ENCODE data around the gene RIPOR1. TPM values are rescaled to one million over a fixed set of nuclear protein-coding genes. Genes with fewer than 3 reads are reported as not detected.
A peak's percentile ranks its signal among the peaks of the same experiment; 100 is the strongest.

The RIPOR1 gene
- polyA plus RNA-seq, 1 donor: 64.8 TPM

DNA sequence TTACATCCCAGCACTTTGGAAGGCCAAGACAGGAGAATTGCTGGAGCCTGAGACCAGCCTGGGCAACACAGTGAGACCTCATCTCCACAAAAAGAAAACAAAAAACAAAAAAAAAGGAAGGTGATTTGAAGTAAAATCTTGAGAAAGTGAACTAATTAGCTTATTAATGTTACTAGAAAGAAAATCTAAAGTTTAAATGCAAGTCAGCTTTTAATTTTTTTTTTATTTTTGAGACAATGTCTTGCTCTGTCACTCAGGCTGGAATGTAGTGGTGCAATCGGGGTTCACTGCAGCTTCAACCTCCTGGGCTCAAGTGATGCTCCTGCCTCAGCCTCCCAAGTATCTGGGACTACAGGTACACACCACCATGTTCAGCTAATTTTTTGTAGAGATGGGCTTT is 30.2 kb downstream of the RIPOR1 start:
- DNase-seq: no peak

DNA sequence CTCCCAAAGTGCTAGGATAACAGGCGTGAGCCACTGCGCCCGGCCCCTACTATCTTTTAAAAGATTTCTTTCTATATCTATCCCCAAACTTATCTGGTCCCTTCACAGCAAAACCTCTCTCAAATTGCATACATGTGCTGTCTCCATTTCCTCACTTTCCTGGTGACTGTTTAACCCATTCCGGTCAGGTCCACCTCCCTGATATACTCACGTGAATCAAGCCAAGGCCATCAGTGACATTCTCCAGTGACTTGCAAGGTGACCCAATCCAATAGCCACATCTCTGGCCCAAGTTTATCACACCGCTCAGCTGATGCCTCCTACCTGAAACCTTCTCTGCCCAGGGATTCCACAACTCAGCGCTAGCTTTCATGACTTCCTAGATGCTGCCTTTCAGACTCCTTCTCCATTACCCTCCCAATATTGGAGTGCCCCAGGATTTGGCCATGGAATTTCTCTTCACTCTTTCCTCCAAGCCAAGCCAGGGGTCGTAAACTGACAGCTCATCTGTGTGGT is 32.3 kb downstream of the RIPOR1 start:
- no peak for DNase-seq

DNA sequence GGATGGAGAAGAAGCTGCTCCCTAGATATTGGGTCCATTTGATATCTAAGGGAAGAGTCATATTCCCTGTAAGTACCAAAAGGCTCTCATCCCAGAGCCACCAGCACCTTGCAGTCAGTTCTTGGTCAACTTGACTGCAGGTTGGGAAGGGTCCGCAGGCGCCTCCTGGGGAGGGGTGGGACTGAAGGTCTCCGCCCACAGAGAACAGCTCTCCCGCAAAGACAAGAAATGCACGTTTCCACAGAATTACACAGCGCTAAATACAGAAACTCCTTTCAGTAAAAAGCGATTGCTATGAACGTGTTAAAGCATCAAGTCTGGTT is 32.8 kb downstream of the RIPOR1 start:
- no peak for DNase-seq

DNA sequence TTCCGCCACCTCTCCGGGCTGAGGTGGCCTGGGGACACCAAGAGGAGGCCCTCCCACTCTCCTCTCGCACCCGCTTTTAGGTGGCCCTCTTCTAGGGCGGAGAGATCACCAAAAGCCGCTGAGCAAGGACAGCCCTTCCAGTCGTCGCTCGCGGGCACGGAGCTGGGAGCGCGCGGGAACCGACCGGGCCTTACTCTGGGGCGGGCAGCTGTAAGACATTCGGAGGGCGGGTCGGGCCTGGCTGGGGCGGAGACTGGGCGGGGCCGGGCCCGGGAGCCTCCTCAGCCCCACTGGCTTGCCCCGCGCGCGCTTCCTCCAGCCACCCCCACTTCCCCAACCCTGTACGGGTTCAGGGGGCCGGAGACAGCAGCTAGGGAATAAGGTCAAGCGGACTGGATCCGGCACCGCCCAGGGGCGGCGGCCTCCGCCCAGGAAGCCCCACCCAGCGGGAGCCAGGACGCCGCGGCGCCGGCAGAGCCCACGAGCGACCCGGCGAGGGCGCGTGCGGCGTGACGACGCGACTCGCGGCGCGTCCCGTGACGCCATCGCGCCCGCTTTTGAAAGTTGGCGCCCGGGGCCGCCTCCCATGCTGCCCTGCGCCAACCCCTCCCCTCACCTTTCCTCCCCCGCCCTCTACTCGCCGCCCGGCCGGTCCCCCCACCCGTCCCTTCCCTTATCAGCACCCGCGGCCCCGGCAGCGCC is 33.3 kb downstream of the RIPOR1 start:
- peak; percentile 98 for DNase-seq

- peak; percentile 89 for DNase-seq
These were observed 33.9 kb downstream of the RIPOR1 start, which contains the start of gene CTCF for GRCh38 chr16:67562526-67562917. Gene CTCF (plus strand): TSS chr16:67562526. CDS start chr16:67610833, 48,307 bp downstream.

GRCh38 chr16:67562918-67563707 is 34.5 kb downstream of the RIPOR1 start:
- peak; percentile 67 for DNase-seq

GRCh38 chr16:67563708-67564468 is 35.3 kb downstream of the RIPOR1 start:
- DNase-seq: no peak

GRCh38 chr16:67565470-67566100 is 37.0 kb downstream of the RIPOR1 start:
- DNase-seq: no peak

- no peak for DNase-seq
These were observed 42.8 kb downstream of the RIPOR1 start for GRCh38 chr16:67571464-67571863.

DNA sequence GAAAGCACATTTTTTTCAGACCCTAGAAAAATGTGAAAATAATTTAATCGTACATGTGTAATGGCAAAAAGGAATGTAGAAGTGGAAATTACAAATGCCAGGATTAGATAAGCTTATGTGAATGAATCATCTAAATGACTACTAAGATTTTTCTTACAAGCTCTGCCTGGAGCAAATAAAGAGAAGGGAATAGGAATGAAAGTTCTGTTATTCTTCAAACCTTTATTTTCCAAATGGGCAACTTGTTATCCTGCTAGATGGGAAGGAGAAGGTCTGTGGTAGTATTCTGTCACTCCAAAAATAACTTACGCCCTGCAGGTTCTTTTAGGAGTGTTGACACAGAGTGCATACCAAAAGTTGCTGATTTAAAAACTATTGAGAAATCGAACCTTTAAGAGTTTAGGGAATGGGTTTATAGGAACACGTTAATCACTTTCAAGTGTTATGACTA is 43.4 kb downstream of the RIPOR1 start:
- DNase-seq: no peak

DNA sequence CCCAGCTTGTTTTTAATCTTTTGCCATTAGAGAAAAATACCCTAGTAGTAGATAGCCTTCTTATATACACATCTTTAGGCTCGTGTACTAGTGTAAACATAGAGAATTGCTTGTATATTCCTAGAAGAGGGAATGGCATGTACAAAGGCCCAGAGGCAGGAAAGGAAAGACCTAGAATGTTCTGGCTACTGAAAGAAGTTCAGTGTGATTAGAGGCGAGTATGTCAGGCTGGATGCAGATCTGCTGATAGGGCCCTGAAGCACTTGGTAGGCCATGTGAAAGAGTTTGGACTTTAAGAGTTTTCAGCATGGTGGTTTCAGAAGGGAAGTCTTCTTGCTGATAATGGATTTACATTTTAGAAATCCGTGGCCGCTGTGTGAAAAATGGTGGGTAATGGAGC is 51.1 kb downstream of the RIPOR1 start:
- DNase-seq: no peak

- DNase-seq: no peak
These were observed 51.6 kb downstream of the RIPOR1 start for GRCh38 chr16:67580202-67580601.

GRCh38 chr16:67593288-67593687 is 64.7 kb downstream of the RIPOR1 start:
- no peak for DNase-seq

DNA sequence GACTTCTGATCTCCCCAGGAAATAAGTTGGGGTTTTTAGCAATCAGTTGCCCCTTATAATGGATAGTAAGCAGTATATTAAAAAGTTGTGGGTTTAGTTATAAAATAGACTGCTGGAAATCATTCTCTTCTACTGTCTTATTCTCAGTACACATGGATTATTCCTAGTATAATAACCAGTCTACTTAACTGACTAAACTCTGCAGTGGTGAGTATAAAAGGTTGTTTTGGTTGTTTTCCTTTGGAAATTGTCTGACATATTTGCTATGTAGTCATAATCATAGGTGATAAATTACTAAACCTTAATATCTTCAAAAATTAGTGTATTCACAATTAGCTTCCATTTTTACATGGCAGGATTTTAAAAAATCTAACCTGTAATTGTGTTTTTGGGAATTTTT is 65.1 kb downstream of the RIPOR1 start:
- no peak for DNase-seq

GRCh38 chr16:67594256-67594915 is 65.8 kb downstream of the RIPOR1 start:
- no peak for DNase-seq

DNA sequence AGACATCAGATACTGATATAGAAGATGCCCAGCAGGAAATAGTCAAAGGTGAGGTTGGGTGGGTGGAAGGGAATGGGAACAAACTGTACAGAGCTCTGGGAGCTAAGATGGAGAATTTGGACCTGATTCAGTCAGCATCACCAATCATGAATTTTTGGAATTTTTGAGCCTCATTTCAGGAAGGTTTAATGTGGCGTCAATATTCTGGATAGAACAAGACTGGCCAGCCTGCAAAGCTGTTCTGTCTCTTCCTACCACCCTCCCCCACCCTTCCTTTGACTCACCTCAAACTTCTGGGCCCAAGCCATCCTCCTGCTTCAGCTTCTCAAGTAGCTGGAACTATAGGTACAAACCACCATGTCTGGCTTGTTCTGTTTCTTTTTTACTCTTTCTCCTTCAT is 66.3 kb downstream of the RIPOR1 start:
- DNase-seq: no peak

Other genes with a start within 250 kb of the RIPOR1 start
- 10.0 TPM for gene PLEKHG4, start 249.3 kb upstream of the RIPOR1 start, polyA plus RNA-seq (ENCODE audit: insufficient read length)
- gene KCTD19, start 202.1 kb upstream of the RIPOR1 start, polyA plus RNA-seq (ENCODE audit: insufficient read length): 0.31 TPM
- gene LRRC36, start 202.0 kb upstream of the RIPOR1 start, polyA plus RNA-seq (ENCODE audit: insufficient read length): 0.50 TPM
- 384 TPM for gene TPPP3, start 135.3 kb upstream of the RIPOR1 start, polyA plus RNA-seq (ENCODE audit: insufficient read length)
- 18.3 TPM for gene ZDHHC1, start 112.4 kb upstream of the RIPOR1 start, polyA plus RNA-seq (ENCODE audit: insufficient read length)
- 12.5 TPM for gene HSD11B2, start 97.7 kb upstream of the RIPOR1 start, polyA plus RNA-seq (ENCODE audit: insufficient read length)
- gene ATP6V0D1, start 47.7 kb upstream of the RIPOR1 start, polyA plus RNA-seq (ENCODE audit: insufficient read length): 71.6 TPM
- gene AGRP, start 45.3 kb upstream of the RIPOR1 start, polyA plus RNA-seq (ENCODE audit: insufficient read length): not detected
- 43.9 TPM for gene CTCF, start 33.7 kb downstream of the RIPOR1 start, polyA plus RNA-seq (ENCODE audit: insufficient read length)
- 0.81 TPM for gene CARMIL2, start 116.3 kb downstream of the RIPOR1 start, polyA plus RNA-seq (ENCODE audit: insufficient read length)
- 17.4 TPM for gene ACD, start 131.4 kb downstream of the RIPOR1 start, polyA plus RNA-seq (ENCODE audit: insufficient read length)
- gene PARD6A, start 132.1 kb downstream of the RIPOR1 start, polyA plus RNA-seq (ENCODE audit: insufficient read length): 0.89 TPM
- 8.7 TPM for gene ENKD1, start 137.9 kb downstream of the RIPOR1 start, polyA plus RNA-seq (ENCODE audit: insufficient read length)
- 2.6 TPM for gene C16orf86, start 138.0 kb downstream of the RIPOR1 start, polyA plus RNA-seq (ENCODE audit: insufficient read length)
- 15.8 TPM for gene GFOD2, start 190.5 kb downstream of the RIPOR1 start, polyA plus RNA-seq (ENCODE audit: insufficient read length)

All from hindlimb muscle (tissue), 1 donor.